Stimulated activated CD4-positive, alpha-beta T cell treated with anti-CD3 and anti-CD28 coated beads, Interleukin-15, amount 100 ng/mL, for 24 hours (primary cell): ENCODE data around the gene TREML2.
A peak's percentile ranks its signal among the peaks of the same experiment; 100 is the strongest.
"Not testable (repeated sequence)": the region's sequence is repeated elsewhere in the genome, so short reads cannot be mapped to it uniquely, and the experiment has no call there.

Experiments
- DNase-seq: peaks from one replicate; pipeline ENCODE4 v3.0.0-alpha.2; 2020

The TREML2 gene

DNA sequence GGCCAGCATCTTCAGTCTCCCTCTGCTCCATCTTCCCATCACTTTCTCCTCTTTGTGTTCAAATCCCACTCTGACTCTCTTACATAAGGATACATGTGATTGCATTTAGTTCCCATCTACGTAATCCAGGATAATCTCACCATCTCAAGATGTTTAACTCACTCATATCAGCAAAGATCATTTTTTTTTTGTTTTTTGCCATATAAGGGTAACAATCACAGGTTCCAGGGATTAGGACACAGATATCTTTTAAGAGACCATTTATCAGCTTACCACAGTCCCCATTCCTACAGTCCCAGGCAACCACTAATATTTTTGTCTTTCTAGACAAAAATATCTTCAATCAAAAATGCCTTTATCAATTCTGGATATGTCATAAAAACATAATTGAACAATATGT, 3.2 kb upstream of the TREML2 start:
- no peak for DNase-seq

DNA sequence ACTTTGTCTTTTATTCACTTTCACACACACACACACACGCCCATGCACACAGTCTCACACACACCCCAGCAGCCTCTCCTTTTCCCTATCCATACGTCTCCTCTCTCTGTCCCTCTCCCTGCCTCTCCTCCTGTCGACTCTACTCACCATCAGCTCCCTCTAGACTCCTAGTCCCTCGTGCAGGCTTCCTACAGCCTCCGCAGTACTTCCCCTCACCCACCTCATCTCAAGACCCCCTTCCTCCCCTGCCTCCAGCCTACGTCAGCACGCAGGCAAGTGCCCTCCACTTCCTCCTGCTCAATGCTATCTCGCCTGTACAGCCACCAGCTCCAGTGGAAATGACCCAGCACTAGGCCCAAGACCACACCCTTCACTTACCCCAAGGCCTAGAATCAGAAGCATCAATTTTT, 820 bp upstream of the TREML2 start:
- DNase-seq = no peak

DNA sequence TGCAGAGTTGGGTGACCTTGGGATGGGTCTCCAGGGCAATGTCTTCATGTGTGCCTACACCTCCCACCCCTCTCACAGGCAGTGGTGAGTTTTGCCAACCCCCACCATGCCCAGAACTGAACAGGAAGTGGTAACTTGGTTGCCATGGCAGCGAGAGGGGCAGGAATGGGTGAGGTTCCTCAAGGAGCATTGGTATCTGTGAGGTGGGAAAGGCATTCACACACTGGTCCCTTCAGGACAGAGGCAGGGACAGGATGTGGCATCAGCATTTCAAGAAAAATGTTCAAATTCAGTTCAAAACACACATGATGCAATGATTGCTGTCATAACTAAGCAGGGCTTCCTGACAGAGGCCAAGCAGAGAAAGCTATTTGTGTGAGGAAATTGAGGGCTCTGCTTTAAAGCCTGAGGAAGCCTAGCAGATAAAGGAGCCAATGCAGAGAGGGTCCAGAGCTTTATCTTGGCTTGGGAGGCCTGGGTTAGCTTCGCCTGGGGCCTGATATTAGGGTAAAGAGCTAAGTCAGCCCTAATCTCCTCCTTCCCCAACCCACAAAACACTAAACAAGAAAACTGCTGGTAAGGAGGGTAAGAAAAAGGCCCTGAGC, 551 bp downstream of the TREML2 start:
- DNase-seq = peak; percentile 59

DNA sequence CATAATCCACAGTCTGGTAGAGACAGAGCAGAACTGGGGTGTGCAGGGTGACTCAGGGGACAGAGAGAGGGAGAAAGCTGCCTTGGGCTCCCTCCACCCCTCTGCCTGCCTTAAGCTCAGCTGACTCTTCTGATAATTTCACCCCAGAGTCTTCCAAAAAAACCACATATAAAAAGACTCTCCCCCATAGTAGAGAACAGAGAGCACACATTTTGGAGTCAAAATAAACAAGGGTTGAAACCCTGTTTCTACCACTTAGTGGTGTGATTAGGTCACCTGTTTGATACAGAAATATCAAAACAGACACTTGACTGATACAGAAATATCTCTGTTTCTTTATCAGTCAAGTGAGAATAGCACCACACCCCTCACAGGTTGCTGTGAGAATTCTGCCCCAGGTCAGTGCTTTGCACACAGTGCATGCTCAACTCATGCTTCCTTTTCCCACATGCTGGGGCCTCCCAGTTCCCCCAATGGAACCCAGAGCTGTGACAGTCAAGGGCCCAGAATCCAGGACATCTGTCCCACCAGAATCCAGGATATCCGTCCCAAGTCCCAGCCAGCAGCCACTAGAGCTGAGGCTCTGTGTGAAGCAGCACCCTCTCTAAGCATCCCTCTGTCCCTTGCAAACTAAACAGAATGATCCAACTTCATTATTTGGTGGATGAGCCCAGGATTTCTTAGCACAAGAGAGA, 1.2 kb downstream of the TREML2 start:
- peak; percentile 46 for DNase-seq

DNA sequence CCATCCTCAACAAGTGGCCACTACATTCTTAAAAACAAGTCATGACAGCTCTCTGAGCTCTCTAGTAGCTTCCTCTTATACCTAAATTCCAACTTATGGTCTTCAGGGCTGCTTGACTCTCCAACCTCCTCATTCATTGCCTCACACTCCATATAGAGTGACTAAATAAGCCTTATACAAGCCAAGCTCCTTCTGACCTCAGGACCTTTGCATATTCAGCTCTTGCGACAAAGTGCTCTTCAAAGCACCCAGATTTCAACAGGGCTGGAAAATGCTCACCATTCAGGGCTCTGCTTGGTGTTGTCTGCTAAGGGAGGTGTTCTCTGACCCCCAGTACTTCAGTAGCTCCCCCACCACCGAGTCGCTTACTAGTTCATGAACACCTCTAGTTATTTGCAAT, 3.7 kb downstream of the TREML2 start:
- DNase-seq = no peak

DNA sequence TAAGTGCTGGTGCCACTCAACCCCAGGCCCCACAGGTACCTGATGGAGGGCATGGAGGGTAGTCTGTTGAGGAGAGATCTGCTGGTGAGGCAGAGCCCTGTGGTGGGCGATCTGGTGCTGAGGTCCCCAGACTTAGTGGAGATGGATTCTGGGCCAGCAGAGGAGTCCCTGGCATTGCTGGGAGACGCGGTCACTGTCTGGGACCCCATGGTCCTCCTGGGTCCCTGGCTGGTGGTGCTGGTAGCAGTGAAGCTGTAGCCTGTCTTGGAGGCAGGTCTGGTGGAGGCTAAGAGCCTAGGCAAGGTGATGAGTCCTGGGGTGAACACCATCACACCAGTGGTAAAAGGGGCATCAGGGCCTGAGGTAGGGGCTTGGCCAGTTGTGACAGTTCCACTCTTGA, 6.6 kb downstream of the TREML2 start:
- DNase-seq = no peak

DNA sequence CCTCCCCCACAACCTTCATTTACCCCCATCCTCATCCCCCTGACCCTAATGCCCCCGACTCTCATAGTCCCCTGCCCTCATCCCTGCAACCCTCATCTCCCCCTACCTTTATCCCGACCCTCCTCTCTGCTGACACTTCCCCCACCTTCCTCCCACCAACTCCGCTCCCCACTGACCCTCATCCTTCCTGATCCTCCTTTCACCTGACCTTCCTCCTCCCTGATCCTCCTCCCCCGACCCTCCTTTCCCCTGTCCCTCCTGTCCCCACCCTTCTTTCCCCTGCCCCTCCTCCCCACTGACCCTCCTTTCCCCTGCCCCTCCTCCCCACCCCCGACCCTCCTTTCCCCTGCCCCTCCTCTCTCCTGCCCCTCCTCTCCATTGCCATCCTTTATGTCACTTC, 7.1 kb downstream of the TREML2 start:
- no peak for DNase-seq

DNA sequence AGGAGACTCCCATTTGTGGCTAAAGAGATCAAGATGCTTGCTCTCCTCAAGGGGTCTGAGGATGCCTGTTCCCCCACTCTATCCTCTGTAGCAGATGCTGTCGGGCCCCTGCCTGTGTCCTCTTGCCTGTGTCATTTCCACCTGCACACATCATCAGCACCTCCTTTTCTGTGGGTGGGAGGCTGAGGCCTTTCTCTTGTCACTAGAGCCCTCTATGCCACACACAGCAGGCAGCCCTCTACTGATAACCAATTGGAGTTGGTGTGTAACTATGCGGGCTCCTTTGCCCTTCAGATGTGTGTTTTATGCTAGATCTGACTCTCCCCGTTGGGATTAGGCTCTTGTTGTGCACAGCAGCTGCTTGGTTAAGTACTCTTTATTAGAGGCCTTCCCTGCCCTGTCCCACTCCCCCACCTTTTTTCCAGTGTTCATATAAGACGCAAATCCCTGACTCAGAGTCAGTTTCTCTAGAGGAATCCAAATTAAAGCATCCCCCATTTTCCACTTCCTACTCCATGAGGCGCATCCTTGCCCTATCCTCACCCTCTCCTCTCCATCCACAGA, 7.7 kb downstream of the TREML2 start:
- DNase-seq = no peak

DNA sequence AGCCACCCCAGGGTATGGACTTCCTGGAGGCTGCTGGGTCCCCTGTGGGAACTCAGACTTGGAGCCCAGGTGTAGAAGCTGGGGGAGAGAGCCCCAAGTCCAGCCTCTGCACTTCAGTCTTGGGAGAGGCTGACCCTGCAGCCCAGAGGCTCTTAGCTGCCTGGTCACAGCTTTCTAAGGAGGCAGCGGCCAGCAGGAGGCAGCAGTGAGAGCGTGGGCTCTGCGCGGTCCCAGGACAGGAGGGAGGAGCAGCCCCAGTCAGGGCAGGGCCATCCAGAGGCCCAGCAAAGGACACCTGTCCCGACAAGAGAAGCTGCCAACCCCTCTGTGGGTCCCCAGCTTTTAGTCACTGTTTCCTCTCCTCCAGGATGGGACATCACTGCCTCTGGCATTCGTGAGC, 9.4 kb downstream of the TREML2 start:
- DNase-seq = peak; percentile 63

DNA sequence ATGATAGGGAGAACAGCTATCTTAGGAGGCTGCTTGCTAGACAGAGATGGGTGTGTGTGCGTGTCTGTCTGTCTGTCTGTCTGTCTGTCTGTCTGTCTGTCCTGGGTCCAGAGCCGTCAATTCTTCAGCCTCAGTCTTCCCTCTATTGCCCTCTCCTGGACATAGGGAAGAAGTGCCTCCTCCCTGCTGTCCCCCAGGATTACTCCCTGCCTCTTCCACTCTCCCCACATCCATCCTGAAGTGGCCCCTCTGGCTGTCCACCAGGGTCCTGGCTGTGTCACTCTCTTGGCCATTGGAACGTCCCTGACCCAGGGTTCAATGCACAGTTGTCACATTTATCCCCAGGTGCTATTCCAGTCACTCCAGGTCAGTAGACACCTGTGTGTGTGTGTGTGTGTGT, 10.2 kb downstream of the TREML2 start:
- no peak for DNase-seq

DNA sequence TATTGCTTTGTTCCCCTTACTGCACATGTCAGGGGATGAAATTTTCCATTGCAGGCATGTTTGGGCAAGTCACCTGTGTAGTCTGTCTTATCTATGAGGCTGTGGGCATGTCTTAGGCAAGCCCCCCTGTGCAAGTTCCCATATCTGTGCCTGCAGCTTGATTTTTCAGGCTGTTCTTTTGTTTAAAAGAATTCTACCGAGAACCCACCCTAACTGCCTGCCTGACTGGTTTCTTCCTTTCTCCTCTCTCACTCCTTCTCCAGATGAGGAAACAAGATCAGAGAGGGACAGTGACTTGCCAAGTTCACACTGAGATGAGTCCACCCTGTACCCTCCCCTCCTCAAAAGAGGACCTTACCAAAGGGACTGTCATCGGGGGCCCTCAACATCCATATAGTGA, 11.0 kb downstream of the TREML2 start:
- DNase-seq = no peak

DNA sequence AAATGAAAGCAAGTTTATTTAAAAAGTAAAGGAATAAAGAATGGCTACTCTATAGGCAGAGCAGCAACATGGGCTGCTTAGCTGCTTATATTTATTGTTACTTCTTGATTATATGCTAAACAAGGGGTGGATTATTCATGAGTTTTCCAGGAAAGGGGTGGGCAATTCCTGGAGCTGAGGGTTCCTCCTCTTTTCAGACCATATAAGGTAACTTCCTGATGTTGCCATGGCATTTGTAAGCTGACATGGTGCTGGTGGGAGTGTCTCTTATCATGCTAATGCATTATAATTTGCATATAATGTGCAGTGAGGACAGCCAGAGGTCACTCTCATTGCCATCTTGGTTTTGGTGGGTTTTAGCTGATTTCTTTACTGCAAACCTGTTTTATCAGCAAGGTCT, 11.9 kb downstream of the TREML2 start:
- not testable (repeated sequence) for DNase-seq

DNA sequence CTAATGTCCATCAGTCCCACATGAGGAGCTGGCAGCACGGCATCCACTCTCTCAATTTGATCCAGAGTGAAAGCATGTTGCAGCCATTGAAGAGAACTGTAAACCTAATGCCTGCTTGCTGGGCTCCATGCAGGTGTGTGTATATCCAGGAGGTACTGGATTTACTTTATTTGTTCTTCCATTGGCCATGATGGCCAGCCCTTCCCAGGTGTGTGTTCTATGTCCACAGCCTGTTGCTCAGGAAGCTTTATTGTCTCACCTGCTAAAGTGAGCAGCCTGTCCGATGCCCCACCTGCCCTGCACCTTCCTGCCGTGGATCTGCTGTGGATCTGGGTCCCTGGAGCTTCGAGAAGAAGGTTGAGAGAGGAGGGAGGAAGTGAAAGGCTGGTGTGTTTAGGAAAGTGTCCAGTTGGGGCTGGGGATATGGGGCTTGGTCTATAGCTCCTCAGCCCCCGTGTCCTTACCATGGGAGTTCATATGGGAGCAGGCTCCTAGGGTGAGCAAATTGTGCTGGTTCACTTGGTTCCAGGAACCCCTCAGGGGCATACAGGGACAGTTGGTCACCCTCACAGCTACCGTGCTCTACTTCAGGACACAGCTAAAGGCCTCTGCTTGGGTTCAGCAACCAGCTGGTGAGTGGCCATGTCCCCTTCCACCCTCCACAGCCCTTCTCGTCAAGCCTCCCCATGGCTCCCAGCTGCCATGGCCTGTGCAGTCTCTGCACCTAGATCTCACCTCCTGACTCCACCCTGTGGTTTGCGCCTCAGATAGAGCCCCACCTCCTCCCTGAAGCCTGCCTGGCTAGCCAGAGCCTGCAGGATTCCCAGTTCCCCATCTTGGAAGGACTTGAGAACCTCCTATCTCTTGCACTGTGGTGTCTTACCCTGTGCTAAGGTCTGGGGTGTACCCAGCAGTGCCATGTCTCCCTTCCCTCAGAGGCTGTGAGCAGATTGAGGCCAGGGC, 12.7 kb downstream of the TREML2 start:
- DNase-seq = no peak

DNA sequence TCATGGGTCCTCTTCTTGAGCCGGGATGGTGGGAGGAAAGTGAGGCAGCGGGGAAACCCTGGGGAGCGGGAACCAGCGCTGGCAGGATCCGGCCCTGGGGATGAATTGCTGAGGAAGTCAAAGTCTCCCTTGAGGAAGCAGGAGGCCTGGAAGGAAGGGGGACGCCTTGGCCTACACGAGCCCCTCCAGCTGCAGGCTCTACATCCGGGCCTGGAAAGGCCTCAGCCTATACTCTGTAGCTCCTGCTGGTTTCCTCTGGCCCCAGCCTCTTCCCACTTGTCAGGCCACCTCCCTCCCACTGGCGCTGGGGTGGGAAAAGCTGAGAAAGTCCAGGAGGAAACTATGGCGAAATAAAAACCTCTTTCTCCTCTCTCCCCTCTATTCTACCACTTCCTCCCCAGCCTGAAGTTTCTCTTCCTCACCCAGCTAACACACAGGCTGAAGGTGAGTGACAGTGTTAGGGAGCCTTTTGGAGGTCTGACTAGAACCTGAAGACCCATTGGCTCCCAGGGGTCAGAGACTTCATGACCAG, 14.9 kb downstream of the TREML2 start:
- DNase-seq = no peak

DNA sequence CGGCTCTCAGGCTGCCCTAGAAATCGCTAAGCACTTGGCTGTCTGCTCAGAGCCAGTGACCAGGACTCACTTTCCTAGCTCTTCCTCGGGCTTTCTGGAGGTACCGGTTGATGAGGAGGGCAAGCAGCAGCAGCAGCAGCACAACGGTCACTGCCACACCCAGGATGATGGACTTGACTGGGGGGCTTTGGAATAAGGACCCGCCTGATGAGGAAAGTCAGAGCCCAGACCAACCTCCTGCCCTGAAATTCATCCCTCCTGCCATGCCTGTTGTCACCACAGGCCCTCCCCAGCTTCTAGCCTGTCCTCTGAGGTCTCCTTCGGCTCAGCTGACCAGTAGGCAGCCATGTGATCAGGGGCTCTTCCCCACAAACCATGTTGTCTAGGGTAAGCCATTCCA, 16.2 kb downstream of the TREML2 start:
- no peak for DNase-seq

DNA sequence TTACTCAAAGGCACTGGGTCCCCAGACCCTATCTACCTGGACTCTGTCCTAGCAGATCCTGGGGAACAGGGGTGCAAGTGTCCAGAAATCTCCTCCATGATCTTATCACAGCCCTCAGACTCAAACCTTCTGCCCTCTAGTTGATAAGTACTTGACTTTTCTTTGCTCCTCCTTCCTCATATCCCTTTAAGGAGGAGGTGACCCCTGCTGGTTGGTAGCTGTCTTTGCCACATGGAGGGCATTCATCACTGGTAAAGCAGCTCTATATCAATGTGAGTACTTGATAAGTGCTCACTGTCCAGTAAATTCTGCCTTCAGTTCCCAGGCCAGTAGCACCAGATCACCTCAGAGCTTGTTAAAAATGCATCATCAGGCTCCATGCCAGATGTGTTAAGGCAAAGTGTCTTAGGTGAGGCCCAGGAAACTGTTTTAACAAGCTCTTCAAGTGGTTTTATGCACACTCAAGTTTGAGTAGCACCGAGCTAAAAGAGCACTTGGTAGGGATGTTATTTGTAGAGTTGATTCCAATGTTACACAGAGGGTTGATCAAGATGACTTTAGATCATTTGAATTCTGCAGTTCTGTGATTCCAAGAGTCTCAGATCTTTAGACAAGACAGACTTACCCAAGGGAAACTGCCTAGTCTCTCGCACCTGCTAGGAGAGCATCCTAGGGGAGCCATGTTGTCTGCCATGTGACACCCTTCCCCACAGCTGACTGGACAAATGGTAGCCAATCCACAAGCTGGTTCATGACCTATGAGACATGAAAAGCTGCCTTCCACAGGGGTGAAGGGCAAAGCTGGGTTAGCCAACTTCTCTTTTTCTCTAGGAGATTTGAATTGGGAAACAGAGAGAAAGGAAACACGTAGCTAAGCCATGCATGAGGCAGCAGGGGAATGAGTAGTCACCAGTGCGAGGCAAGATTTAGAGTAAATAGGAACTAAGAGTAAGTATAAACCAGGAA, 18.6 kb downstream of the TREML2 start:
- peak; percentile 44 for DNase-seq

DNA sequence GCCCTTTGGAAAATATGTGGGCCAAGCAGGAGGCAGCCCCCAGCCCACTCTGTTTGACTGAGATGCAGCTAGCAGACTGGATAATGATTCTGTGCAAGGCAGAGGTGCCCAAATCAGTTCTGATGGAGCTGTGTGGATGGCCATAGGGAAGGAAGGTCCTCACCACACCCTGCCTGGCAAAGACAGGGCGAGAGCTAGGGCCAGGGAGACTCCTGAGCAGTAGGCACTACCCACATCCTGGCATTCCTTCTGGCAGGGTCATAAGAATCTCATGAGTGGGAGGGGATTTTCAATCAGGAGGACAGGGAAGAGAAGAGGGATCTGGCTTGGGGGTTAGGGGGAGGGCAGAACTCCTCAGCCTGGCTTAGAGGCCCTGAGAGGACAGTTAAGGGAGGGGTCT, 19.4 kb downstream of the TREML2 start:
- no peak for DNase-seq

DNA sequence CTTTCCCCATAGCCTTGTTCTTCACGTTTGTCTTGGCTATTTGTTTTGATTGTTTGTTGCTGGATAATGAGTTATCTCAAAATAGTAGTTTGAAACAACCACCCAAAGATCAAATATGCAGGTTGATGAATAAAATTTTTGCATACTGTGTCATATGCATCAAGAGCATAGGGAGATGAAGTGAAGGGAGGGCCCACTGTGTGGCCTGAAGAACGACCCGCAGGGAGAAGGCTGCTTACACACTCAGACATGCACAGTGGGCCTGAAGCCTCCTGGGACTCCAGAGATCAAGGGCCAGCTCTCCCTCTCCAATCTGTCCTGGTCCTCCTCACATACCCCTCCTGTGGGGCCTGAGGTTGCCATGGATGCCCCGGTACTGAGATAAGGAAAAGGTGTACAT, 21.8 kb downstream of the TREML2 start:
- DNase-seq = no peak

DNA sequence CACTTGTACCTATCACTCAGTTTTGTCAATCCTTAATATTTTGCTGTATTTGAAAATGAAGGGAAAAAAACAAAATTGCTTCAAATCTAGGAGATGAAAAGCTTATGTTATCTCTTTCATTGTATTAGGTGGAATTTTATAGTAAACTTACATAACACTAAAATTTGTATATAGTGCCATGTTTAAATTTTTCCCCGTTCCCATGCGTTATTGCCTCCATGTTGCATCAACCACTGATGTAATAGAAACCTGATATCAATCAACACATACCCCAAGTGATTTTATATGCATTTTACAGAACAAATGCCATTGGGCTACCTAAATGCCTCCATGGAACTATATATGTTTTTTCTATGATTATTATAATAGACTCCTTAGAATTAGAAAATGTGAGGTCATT, 23.3 kb downstream of the TREML2 start:
- no peak for DNase-seq

DNA sequence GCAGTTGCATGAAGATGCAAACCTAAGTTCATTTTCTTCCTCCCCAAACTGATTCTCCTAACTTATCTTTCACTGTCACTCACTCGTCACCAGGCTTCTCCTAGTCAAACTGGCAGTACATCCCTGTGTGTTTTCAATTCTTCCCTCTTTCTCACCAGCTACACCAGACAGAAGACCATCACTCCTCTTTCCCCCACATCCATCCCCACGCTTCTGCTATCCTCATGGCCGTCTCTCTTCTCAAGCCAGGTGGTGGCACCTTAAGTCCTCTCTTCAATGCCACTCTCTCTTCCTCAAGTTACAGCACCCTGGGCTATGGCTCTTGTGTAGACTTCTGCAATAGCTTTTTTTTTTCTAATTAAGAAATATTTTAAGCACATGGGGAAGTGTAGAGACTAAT, 23.7 kb downstream of the TREML2 start:
- no peak for DNase-seq

DNA sequence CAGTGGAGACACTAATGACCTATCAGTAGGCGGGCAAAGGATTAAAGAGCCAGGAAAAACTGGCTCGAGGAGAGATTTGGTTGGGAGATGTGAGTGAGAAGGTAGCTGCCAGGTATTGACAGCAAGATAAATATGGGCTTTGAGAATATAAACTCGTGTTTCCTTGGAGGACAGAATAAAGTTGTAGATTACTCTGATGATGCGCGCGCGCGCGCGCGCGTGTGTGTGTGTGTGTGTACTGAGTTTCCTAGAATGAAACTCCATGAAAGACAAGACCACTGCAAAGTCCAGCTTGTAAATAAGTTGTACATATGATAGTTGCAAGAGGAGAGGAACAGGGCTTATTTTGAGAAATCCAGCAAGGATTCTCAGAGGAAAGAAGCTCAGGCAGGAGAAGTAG, 24.8 kb downstream of the TREML2 start:
- DNase-seq = no peak

DNA sequence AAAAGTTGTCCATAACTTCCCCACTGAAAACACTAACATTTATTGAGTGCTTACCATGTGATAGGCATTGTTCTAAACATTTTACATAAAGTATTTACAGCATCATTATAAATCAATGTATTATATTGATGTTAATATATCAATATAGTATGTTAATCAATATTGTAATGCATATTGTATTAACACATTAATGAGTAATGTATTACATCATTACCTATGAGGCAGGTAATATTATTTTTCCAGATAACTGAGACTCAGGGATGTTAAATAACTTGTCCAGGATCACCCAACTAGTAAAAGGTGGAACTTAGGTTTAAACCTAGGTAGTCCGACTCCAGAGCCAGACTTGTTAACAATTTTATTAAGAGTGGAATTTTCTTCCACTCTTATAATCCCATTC, 25.9 kb downstream of the TREML2 start:
- DNase-seq = no peak
